ENCODE data around the gene GFPT1. TPM values are rescaled to one million over a fixed set of nuclear protein-coding genes. Genes with fewer than 3 reads are reported as not detected.

Gene GFPT1
- total RNA-seq, 1 donor from 2014 or later, result 52.8 TPM

DNA sequence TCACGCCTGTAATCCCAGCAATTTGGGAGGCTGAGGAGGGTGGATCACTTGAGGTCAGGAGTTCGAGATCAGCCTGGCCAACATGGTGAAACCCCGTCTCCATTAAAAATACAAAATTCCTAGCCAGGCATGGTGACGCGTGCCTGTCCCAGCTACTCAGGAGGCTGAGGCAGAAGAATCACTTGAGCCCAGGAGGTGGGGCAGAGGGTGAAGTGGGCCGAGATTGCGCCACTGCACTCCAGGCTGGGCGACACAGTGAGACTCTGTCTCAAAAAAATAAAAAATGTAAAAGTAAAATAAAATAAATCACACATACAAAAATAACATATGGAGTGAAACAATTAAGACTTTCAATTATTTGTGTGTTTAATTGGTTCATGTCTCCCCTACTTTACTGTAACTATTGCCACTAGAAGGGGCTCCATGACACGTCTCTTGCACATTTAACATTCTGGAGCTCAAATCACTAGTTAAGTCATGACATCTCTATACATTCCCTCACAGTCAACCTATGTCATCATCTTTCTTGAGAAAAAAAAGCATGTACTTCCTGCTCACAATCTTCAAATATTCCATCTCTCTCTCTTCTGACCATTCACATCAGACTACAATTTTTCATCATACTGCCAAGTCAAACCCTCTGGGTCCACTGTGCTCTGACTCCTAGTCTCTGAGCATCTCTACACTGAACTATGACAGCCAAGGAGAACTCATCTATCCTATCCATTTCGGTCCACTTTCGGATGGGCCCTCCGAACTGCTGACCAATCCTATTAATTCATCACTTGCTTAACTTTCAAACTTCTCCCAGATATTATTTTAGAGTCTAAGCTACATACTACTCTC is 6.7 kb downstream of the GFPT1 start:
- H3K4me1 Mint-ChIP-seq (ENCODE audit: unreplicated experiment), result peaks cover 12% of the 10 kb centered on the region
- no peak overlapping the region for H3K4me3 Mint-ChIP-seq (ENCODE audit: unreplicated experiment)
- H3K9me3 Mint-ChIP-seq (ENCODE audit: unreplicated experiment), result no peaks in the 10 kb centered on the region
- H3K27ac Mint-ChIP-seq (ENCODE audit: unreplicated experiment), result peak overlapping the region; percentile 4
- no peak for DNase-seq (ENCODE audit: low spot score)
- TF ChIP-seq, protein P1, sequence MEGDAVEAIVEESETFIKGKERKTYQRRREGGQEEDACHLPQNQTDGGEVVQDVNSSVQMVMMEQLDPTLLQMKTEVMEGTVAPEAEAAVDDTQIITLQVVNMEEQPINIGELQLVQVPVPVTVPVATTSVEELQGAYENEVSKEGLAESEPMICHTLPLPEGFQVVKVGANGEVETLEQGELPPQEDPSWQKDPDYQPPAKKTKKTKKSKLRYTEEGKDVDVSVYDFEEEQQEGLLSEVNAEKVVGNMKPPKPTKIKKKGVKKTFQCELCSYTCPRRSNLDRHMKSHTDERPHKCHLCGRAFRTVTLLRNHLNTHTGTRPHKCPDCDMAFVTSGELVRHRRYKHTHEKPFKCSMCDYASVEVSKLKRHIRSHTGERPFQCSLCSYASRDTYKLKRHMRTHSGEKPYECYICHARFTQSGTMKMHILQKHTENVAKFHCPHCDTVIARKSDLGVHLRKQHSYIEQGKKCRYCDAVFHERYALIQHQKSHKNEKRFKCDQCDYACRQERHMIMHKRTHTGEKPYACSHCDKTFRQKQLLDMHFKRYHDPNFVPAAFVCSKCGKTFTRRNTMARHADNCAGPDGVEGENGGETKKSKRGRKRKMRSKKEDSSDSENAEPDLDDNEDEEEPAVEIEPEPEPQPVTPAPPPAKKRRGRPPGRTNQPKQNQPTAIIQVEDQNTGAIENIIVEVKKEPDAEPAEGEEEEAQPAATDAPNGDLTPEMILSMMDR (IDR thresholded peaks at IDR 0.05; ENCODE audit: unreplicated experiment), result no peak
- H3K27me3 Mint-ChIP-seq (ENCODE audit: unreplicated experiment), result peaks cover 1% of the 10 kb centered on the region
- H3K36me3 Mint-ChIP-seq (ENCODE audit: low read depth, unreplicated experiment), result no peaks in the 10 kb centered on the region

DNA sequence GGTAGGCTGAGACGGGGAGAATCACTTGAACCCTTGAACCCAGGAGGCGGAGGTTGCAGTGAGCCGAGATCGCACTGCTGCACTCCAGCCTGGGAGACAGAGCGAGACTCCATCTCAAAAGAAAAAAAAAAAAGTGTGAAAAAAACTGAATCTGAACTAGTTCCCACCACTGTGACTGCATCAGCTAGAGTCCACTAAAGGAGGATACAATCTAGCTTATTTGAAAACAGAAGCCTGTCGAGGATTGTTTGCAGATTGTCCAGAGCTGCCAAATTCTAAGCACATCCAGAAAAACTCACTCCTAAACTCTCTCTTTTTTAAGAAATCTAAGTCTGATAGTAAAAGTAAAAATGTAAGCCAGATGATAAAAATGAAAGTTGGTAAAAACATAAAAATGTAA is 10.6 kb downstream of the GFPT1 start:
- Mint-ChIP-seq H3K27me3 (ENCODE audit: unreplicated experiment) (peaks cover 1% of the 10 kb centered on the region), H3K36me3 (ENCODE audit: low read depth, unreplicated experiment) (peaks cover 6% of the 10 kb centered on the region), H3K9me3 (ENCODE audit: unreplicated experiment) (no peaks in the 10 kb centered on the region), H3K4me3 (ENCODE audit: unreplicated experiment) (no peak overlapping the region), H3K4me1 (ENCODE audit: unreplicated experiment) (peaks cover 6% of the 10 kb centered on the region), H3K27ac (ENCODE audit: unreplicated experiment) (peak overlapping the region; percentile 48)
- DNase-seq (ENCODE audit: low spot score), result no peak
- TF ChIP-seq, protein P1 (IDR thresholded peaks at IDR 0.05; ENCODE audit: unreplicated experiment), result no peak

GRCh38 chr2:69375494-69376353 is 11.3 kb downstream of the GFPT1 start:
- peak; percentile 28 for DNase-seq (ENCODE audit: low spot score)
- Mint-ChIP-seq H3K27ac (ENCODE audit: unreplicated experiment) (no peak overlapping the region), H3K4me1 (ENCODE audit: unreplicated experiment) (peaks cover 3% of the 10 kb centered on the region), H3K27me3 (ENCODE audit: unreplicated experiment) (peaks cover 1% of the 10 kb centered on the region), H3K9me3 (ENCODE audit: unreplicated experiment) (no peaks in the 10 kb centered on the region), H3K36me3 (ENCODE audit: low read depth, unreplicated experiment) (peaks cover 6% of the 10 kb centered on the region), H3K4me3 (ENCODE audit: unreplicated experiment) (no peak overlapping the region)
- TF ChIP-seq, protein P1 (IDR thresholded peaks at IDR 0.05; ENCODE audit: unreplicated experiment), result peak; percentile 75

DNA sequence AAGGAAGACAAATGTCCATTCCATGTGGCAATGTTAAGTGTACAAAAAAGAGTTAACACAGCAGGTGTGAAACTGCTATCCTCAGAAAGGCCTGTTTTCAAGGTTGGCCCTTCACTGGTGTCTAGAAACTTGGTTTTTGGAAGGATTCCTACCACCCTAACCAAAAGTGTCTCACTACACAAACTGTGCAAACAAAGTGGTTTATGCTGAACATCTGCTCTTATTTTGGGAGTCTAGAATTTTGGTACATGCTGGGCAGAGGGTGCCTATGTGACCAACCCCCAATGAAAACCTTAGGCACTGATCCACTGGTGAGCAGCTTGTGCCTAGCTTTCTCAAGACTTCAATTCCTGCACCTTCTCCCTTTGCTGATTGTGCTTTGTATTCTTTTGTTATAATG is 14.3 kb downstream of the GFPT1 start:
- H3K27ac Mint-ChIP-seq (ENCODE audit: unreplicated experiment), result no peak overlapping the region
- peaks cover 1% of the 10 kb centered on the region for H3K27me3 Mint-ChIP-seq (ENCODE audit: unreplicated experiment)
- H3K4me1 Mint-ChIP-seq (ENCODE audit: unreplicated experiment), result no peaks in the 10 kb centered on the region
- DNase-seq (ENCODE audit: low spot score), result no peak
- peaks cover 19% of the 10 kb centered on the region for H3K36me3 Mint-ChIP-seq (ENCODE audit: low read depth, unreplicated experiment)
- H3K9me3 Mint-ChIP-seq (ENCODE audit: unreplicated experiment), result no peaks in the 10 kb centered on the region
- H3K4me3 Mint-ChIP-seq (ENCODE audit: unreplicated experiment), result no peak overlapping the region
- TF ChIP-seq, protein P1 (IDR thresholded peaks at IDR 0.05; ENCODE audit: unreplicated experiment), result no peak

Data from endothelial cell (in vitro differentiated cells).